Measurements from ENCODE around the gene ROBO4. TPM values are rescaled to one million over a fixed set of nuclear protein-coding genes. Genes with fewer than 3 reads are reported as not detected.

ROBO4 gene
- polyA plus RNA-seq, 2 of the 4 experiments (the other 2 are of a cell fraction): not detected

DNA sequence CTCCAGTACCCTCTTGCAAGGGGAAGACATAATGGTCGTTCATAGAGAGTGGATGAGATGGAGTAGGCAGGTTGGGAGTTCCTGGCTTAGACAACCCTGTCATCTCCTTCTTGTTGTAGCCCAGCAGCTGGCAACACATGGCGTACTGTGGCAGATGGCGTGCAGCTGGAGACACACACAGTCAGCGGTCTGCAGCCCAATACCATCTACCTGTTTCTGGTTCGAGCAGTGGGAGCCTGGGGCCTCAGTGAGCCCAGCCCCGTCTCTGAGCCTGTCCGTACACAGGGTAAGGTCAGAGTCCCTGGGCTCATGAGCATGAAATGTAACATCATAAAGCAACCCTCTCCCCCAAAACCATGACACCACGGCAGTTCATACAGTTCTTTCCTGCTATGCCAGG lies 23.7 kb downstream of the ROBO4 start:
- ATAC-seq: no peak
- 46% methylated on average over 8 of the region's 8 CpGs for WGBS (ENCODE audit: missing lambda C conversion rate)
- CTCF ChIA-PET: interaction anchor here (5.5 kb wide), 1 partner anchor 8 kb away, joined by 38 read pairs; the partner anchor contains the start of gene ROBO3
- no peaks in the 10 kb centered on the region for H3K9me3 ChIP-seq
- FAIRE-seq: no peak
- peaks cover 6% of the 10 kb centered on the region; the same call in 1 of the 3 replicates for H3K4me1 ChIP-seq
- H3K27ac ChIP-seq: no peak overlapping the region
- no peak for DNase-seq (ENCODE audit: low read depth in 1 of 2, low spot score in 1 of 2)
- H3K4me2 ChIP-seq: no peak overlapping the region
- H3K4me3 ChIP-seq: no peak overlapping the region
- no peak for TF ChIP-seq ZSCAN20 (CRISPR knock-in tag; IDR thresholded peaks at IDR 0.05)
- no peak for TF ChIP-seq FOXS1 (CRISPR knock-in tag; IDR thresholded peaks at IDR 0.05)
- no peak for TF ChIP-seq ZFP36 (IDR thresholded peaks at IDR 0.05; ENCODE audit: borderline replicate concordance, partially characterized antibody)
- no peak for TF ChIP-seq MYC (IDR thresholded peaks at IDR 0.05; ENCODE audit: borderline replicate concordance, low read length)
- TF ChIP-seq NR3C1 (IDR thresholded peaks at IDR 0.05): no peak
- TF ChIP-seq GATA3 (IDR thresholded peaks at IDR 0.05; ENCODE audit: borderline replicate concordance): no peak
- TF ChIP-seq JUN (IDR thresholded peaks at IDR 0.05): no peak
- POLR2A ChIA-PET: no interaction called here

DNA sequence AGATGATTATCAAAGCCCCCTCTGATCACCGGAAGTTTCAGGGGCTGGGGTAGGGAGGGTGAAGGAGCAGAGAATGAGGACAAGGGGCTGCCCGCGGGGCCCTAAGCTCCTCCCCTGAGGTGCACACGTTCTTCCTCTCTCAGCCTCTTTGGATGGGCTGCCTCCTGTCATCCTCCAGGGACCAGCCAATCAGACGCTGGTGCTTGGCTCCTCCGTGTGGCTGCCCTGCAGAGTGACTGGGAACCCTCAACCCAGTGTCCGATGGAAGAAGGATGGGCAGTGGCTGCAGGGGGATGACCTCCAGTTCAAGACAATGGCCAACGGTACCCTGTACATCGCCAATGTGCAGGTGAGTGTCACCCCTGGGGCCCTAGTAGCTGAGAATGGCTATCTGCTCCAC lies 24.9 kb downstream of the ROBO4 start:
- no peak overlapping the region for H3K27ac ChIP-seq
- no peaks in the 10 kb centered on the region for H3K9me3 ChIP-seq
- peaks cover 6% of the 10 kb centered on the region; the same call in 1 of the 3 replicates for H3K4me1 ChIP-seq
- 40% methylated on average over 5 of the region's 9 CpGs for WGBS (ENCODE audit: missing lambda C conversion rate)
- POLR2A ChIA-PET: no interaction called here
- ATAC-seq (no peak), FAIRE-seq (no peak), DNase-seq (ENCODE audit: low read depth in 1 of 2, low spot score in 1 of 2) (no peak)
- TF ChIP-seq HMGXB4 (CRISPR knock-in tag; IDR thresholded peaks at IDR 0.05; ENCODE audit: borderline replicate concordance) (no peak), CBX8 (IDR thresholded peaks at IDR 0.05) (no peak), HDAC2 (IDR thresholded peaks at IDR 0.05) (no peak), EP300 (IDR thresholded peaks at IDR 0.05) (no peak), E2F6 (IDR thresholded peaks at IDR 0.05; ENCODE audit: borderline replicate concordance, low read depth) (no peak), KDM1A (IDR thresholded peaks at IDR 0.05; ENCODE audit: low read depth) (no peak), JUNB (IDR thresholded peaks at IDR 0.05) (no peak)
- CTCF ChIA-PET: interaction anchor here (0.6 kb wide), 1 partner anchor 36 kb away, joined by 3 read pairs; no protein-coding TSS in a partner anchor
- no peak overlapping the region for H3K4me3 ChIP-seq
- no peak overlapping the region for H3K4me2 ChIP-seq

DNA sequence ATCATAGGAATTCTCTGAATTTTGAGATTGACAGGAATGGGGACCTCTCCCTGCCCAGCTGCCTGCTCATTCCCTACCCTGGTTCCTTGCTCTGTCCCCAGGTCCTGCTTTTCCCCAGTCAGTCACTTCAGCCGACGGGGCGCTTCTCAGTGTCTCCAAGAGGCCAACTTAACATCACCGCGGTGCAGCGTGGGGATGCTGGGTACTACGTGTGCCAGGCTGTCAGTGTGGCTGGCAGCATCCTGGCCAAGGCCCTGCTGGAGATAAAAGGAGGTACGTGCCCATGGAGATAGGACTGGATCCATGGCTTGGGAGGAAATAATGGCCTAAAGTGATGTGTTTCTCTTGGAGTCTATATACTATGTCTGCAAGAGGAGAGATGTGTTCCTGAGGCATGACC lies 25.4 kb downstream of the ROBO4 start:
- FAIRE-seq (no peak), ATAC-seq (no peak), DNase-seq (ENCODE audit: low read depth in 1 of 2, low spot score in 1 of 2) (no peak)
- ChIA-PET POLR2A (no interaction called here), CTCF (interaction anchor here (0.6 to 1.5 kb wide), 2 partner anchors 36 to 71 kb away, joined by 3 read pairs; no protein-coding TSS in a partner anchor)
- Histone ChIP-seq H3K9me3 (no peaks in the 10 kb centered on the region), H3K27ac (no peak overlapping the region), H3K4me3 (no peak overlapping the region), H3K4me2 (no peak overlapping the region), H3K4me1 (peaks cover 6% of the 10 kb centered on the region; the same call in 1 of the 3 replicates)
- WGBS (ENCODE audit: missing lambda C conversion rate): 42% methylated on average over 8 of the region's 8 CpGs
- TF ChIP-seq RCOR1 (IDR thresholded peaks at IDR 0.05; ENCODE audit: low read depth, low read length) (no peak), PHF8 (IDR thresholded peaks at IDR 0.05; ENCODE audit: borderline replicate concordance, low read depth) (no peak), CBX8 (IDR thresholded peaks at IDR 0.05) (no peak), CHD4 (IDR thresholded peaks at IDR 0.05; ENCODE audit: borderline replicate concordance) (no peak), SMC3 (IDR thresholded peaks at IDR 0.05) (no peak), TFCP2L1 (CRISPR knock-in tag; IDR thresholded peaks at IDR 0.05) (no peak), CHD2 (IDR thresholded peaks at IDR 0.05; ENCODE audit: low read length, partially characterized antibody) (no peak), REST (IDR thresholded peaks at IDR 0.05) (no peak), HDAC2 (IDR thresholded peaks at IDR 0.05) (no peak)
- TF ChIP-seq, protein P1, sequence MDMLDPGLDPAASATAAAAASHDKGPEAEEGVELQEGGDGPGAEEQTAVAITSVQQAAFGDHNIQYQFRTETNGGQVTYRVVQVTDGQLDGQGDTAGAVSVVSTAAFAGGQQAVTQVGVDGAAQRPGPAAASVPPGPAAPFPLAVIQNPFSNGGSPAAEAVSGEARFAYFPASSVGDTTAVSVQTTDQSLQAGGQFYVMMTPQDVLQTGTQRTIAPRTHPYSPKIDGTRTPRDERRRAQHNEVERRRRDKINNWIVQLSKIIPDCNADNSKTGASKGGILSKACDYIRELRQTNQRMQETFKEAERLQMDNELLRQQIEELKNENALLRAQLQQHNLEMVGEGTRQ (IDR thresholded peaks at IDR 0.05): no peak
